Thyroid gland (tissue), 4 donors: ENCODE data around the gene PELI2. TPM values are rescaled to one million over a fixed set of nuclear protein-coding genes. Genes with fewer than 3 reads are reported as not detected.

ENCODE experiments used
- DNase-seq, 2 donors: peaks; one replicate each; pipeline ENCODE4 v3.0.0-alpha.2; 2019
- H3K27ac ChIP-seq, 3 donors: fragments of 200-600 bp; sonication (generic); 1 replicate in 2 of 3; 2 replicates in 1 of 3; pipeline ENCODE4 v1.5.1; 2016 to 2019; ENCODE audit warnings: mild to moderate bottlenecking in 1 of 3, moderate library complexity in 1 of 3
- H3K27me3 ChIP-seq: fragments of 200-600 bp; sonication (generic); one replicate; pipeline ENCODE4 v1.5.1; 2019
- H3K36me3 ChIP-seq, 2 donors: fragments of 200-600 bp; sonication (generic); one replicate each; pipeline ENCODE4 v1.5.1; 2016 to 2019
- H3K4me1 ChIP-seq, 2 donors: fragments of 200-600 bp; sonication (generic); one replicate each; pipeline ENCODE4 v1.5.1; 2017 to 2019
- H3K4me3 ChIP-seq, 3 donors: fragments of 200-600 bp; sonication (generic); replicated peaks in 1 of 3; 1 replicate in 2 of 3; 2 replicates in 1 of 3; pipeline ENCODE4 v1.5.1; 2016; ENCODE audit warnings: mild to moderate bottlenecking in 1 of 3
- H3K9me3 ChIP-seq: fragments of 200-600 bp; sonication (generic); one replicate; pipeline ENCODE4 v1.5.1; 2017
- POLR2A ChIP-seq, 2 donors: fragments of 450-650 bp; IDR thresholded peaks; one replicate each; pipeline ENCODE4 v1.6.1; 2017; ENCODE audit warnings: antibody characterized with exemption in 2 of 2, mild to moderate bottlenecking in 2 of 2, moderate library complexity in 1 of 2
- WGBS, 2 donors: methylation state at CpG; one replicate each; pipeline ENCODE4 v1.1.5; 2017; 5-methylcytosine and 5-hydroxymethylcytosine counted together
- intact Hi-C: fragments of 100-400 bp; cut with DNase I; formaldehyde crosslinking; loops from one replicate; pipeline ENCODE4 v1.15.1; 2023
- total RNA-seq, 4 donors: library from RNA; depleted of rRNA; stranded (reverse); fragments of >200 nt; gene quantifications; one replicate each; pipeline ENCODE4 v1.2.3, GENCODE V29; 2016
- TF ChIP-seq, protein P1 (sequence below), 6 experiments: fragments of 200-600 bp in 3 of 6; fragments of 450-650 bp in 3 of 6; sonication (generic) in 3 of 6; IDR thresholded peaks; one replicate each; pipeline ENCODE4 v1.5.1; 2016 to 2019; ENCODE audit warnings: antibody characterized with exemption in 6 of 6, mild to moderate bottlenecking in 2 of 6, inconsistent platforms in 1 of 6, moderate library complexity in 1 of 6

PELI2 gene
- total RNA-seq, 4 donors from 2014 or later, result 10.8 to 17.6 (median 13.6) TPM

DNA sequence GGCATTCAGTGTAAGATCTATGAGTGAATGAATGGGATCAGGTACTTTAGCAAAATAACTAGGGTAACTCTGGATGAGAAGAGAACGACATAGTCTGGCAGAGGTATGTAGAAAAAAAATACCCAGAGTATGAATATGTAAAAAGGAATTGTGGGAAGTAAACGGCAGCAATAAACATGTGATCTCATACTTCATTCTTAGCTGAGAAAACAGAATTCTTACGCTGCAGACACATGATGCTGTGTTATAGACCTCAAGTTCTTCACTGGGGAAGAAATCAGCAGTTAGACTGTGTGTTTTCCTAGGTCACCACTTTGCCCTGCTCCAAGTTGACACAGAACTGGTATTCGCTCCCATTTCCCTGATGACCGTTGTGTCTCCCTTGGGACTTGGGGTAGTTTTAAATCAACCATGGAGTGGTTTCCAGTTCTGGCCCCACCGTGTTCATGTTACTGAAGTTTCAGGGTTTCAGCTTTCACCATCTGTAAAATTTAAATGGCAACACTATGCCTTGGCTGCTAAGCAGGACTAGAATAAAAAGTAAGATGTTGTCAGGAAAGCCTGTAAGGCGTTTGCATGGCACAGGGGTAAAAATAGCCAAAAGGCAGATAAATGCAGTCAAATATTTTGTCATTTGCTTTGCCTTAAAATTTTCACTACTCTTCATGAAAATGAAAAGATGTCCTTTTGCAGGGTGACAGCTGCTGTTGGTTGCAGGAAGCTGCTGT is 223.7 kb downstream of the PELI2 start:
- H3K4me3 ChIP-seq, result no peak overlapping the region

DNA sequence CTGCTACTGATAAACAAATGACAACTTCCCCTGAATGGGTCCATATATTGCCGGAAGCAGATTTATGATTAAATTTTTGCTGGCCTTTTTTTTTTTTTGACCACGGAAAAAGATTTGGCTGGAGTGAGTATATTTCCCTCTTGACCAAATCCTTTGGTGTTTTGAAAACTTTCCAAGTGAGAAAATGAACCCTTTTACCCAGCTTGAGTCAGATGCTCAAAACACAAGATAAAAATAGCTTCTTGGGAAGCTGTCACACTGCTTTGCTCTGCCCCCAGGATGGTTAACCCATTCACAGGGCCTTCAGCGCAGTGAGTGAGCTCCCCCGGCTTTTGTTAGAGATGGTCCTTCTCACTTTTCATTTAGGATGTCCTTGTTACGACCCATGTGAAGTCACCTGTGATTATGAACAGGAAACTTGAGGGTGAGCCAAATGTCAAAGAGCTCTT is 224.3 kb downstream of the PELI2 start:
- TF ChIP-seq, protein P1, sequence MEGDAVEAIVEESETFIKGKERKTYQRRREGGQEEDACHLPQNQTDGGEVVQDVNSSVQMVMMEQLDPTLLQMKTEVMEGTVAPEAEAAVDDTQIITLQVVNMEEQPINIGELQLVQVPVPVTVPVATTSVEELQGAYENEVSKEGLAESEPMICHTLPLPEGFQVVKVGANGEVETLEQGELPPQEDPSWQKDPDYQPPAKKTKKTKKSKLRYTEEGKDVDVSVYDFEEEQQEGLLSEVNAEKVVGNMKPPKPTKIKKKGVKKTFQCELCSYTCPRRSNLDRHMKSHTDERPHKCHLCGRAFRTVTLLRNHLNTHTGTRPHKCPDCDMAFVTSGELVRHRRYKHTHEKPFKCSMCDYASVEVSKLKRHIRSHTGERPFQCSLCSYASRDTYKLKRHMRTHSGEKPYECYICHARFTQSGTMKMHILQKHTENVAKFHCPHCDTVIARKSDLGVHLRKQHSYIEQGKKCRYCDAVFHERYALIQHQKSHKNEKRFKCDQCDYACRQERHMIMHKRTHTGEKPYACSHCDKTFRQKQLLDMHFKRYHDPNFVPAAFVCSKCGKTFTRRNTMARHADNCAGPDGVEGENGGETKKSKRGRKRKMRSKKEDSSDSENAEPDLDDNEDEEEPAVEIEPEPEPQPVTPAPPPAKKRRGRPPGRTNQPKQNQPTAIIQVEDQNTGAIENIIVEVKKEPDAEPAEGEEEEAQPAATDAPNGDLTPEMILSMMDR (IDR thresholded peaks at IDR 0.05), result no peak
- TF ChIP-seq POLR2A (IDR thresholded peaks at IDR 0.05), result no peak
- Histone ChIP-seq H3K27me3 (no peaks in the 10 kb centered on the region), H3K9me3 (no peaks in the 10 kb centered on the region), H3K4me3 (no peak overlapping the region), H3K27ac (peak overlapping the region in 2 of 3 donors; percentile 9 to 26), H3K4me1 (peaks cover 0 to 13% of the 10 kb centered on the region in 2 donors), H3K36me3 (no peaks in the 10 kb centered on the region)
- WGBS, 2 donors, result 50 to 53% methylated on average over 5 of the region's 5 CpGs
- intact Hi-C loops, result loop anchor here (10.0 kb wide), 1 partner anchor 638 kb away; no protein-coding TSS in a partner anchor
- no peak for DNase-seq

More for the DNA sequence above, 223.7 kb downstream of the PELI2 start:
- H3K27me3 ChIP-seq, result no peaks in the 10 kb centered on the region
- no peak for TF ChIP-seq POLR2A (IDR thresholded peaks at IDR 0.05)
- TF ChIP-seq, protein P1 (IDR thresholded peaks at IDR 0.05), result no peak
- peaks cover 0 to 13% of the 10 kb centered on the region in 2 donors for H3K4me1 ChIP-seq
- H3K9me3 ChIP-seq, result no peaks in the 10 kb centered on the region
- intact Hi-C loops, result loop anchor here (10.0 kb wide), 1 partner anchor 637 kb away; no protein-coding TSS in a partner anchor
- H3K27ac ChIP-seq, result peak overlapping the region; percentile 9 to 42 (median 26)
- 54 to 61% methylated on average over 7 of the region's 7 CpGs for WGBS, 2 donors
- no peak for DNase-seq
- H3K36me3 ChIP-seq, result no peaks in the 10 kb centered on the region

DNA sequence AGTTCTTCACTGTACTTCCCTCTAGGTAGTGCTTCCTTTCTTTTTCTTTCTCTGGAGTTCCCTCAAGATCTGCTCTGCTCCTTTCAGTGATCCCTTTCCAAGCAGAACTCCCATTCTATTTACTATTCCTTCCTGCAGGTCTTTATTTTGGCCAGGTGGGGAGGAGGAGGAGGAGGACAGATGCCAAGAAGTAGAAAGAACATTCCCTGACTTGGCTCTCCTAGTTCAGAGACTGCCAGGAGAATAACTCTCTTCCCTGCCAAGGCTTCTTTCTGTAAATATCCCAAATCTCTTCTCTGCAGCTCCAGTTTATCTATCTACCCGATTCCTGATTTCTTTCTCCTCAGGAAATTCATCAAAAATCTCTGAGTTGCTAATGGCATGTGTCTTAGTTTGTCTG is 231.7 kb downstream of the PELI2 start:
- H3K4me3 ChIP-seq, result no peak overlapping the region
- H3K36me3 ChIP-seq, result no peaks in the 10 kb centered on the region
- H3K27ac ChIP-seq, result no peak overlapping the region
- TF ChIP-seq, protein P1 (IDR thresholded peaks at IDR 0.05), result no peak
- TF ChIP-seq POLR2A (IDR thresholded peaks at IDR 0.05), result no peak
- no peaks in the 10 kb centered on the region for H3K9me3 ChIP-seq
- DNase-seq, result no peak
- H3K27me3 ChIP-seq, result no peaks in the 10 kb centered on the region
- WGBS, 2 donors, result 75 to 76% methylated on average over 1 of the region's 1 CpG
- H3K4me1 ChIP-seq, result no peaks in the 10 kb centered on the region
- intact Hi-C loops, result loop anchor here (10.0 kb wide), 1 partner anchor 645 kb away; no protein-coding TSS in a partner anchor
